D341Med (cell line): Measurements from ENCODE around the gene TEPSIN.

Source experiments
- DNase-seq: peaks from one replicate; pipeline ENCODE4 v3.0.0; 2012; ENCODE audit warnings: low spot score

Gene TEPSIN

GRCh38 chr17:81238815-81239713 lies at the start of gene TEPSIN, which contains the start of gene NDUFAF8:
TSS of gene TEPSIN (minus strand) at chr17:81239055. CDS start at chr17:81239033, 22 bp downstream.
TSS of gene NDUFAF8 (plus strand) at chr17:81239318. CDS start at chr17:81239364, 46 bp downstream.
- peak; percentile 100 for DNase-seq

- DNase-seq, result no peak
Observed at GRCh38 chr17:81287741-81288430, 49.0 kb upstream of the TEPSIN start.

GRCh38 chr17:81287152-81287551 lies 48.3 kb upstream of the TEPSIN start:
- DNase-seq, result no peak

- DNase-seq, result no peak
Observed at GRCh38 chr17:81286491-81287145, 47.8 kb upstream of the TEPSIN start.

- no peak for DNase-seq
Observed at GRCh38 chr17:81285894-81286293, 47.0 kb upstream of the TEPSIN start.

GRCh38 chr17:81285179-81285878 lies 46.5 kb upstream of the TEPSIN start:
- no peak for DNase-seq

GRCh38 chr17:81282876-81283275 lies 44.0 kb upstream of the TEPSIN start:
- no peak for DNase-seq

- no peak for DNase-seq
Observed at GRCh38 chr17:81282141-81282540, 43.3 kb upstream of the TEPSIN start.

- DNase-seq, result no peak
Observed at GRCh38 chr17:81280571-81280970, 41.7 kb upstream of the TEPSIN start.

GRCh38 chr17:81279278-81280275 lies 40.7 kb upstream of the TEPSIN start:
- no peak for DNase-seq

GRCh38 chr17:81278831-81279230 lies 40.0 kb upstream of the TEPSIN start:
- DNase-seq, result no peak

GRCh38 chr17:81277946-81278693 lies 39.3 kb upstream of the TEPSIN start:
- DNase-seq, result no peak

GRCh38 chr17:81277421-81277820 lies 38.6 kb upstream of the TEPSIN start:
- DNase-seq, result no peak

GRCh38 chr17:81276781-81277180 lies 37.9 kb upstream of the TEPSIN start:
- DNase-seq, result no peak

- DNase-seq, result no peak
Observed at GRCh38 chr17:81274471-81274855, 35.6 kb upstream of the TEPSIN start.

GRCh38 chr17:81273698-81274470 lies 35.0 kb upstream of the TEPSIN start:
- no peak for DNase-seq

- DNase-seq, result no peak
Observed at GRCh38 chr17:81272616-81273015, 33.8 kb upstream of the TEPSIN start.

GRCh38 chr17:81271226-81271625 lies 32.4 kb upstream of the TEPSIN start:
- DNase-seq, result no peak

- no peak for DNase-seq
Observed at GRCh38 chr17:81270279-81270678, 31.4 kb upstream of the TEPSIN start.
